Mesodermal cell (in vitro differentiated cells): Measurements from ENCODE around the gene STAMBP.

ENCODE experiments used
- H3K27ac ChIP-seq: 2 replicates; pipeline ENCODE4 v1.7.0; 2013; ENCODE audit warnings: mild to moderate bottlenecking, low read depth, low read length, moderate library complexity; ENCODE audit not compliant: severe bottlenecking
- H3K36me3 ChIP-seq: 2 replicates; pipeline ENCODE4 v1.7.1; 2013; ENCODE audit warnings: mild to moderate bottlenecking, low read length, moderate library complexity; ENCODE audit not compliant: control insufficient read depth, insufficient read depth
- H3K4me1 ChIP-seq: one replicate; pipeline ENCODE4 v1.7.1; 2013; ENCODE audit warnings: mild to moderate bottlenecking, low read length; ENCODE audit not compliant: insufficient read depth, control insufficient read depth, poor library complexity, severe bottlenecking
- H3K4me3 ChIP-seq: 2 replicates; pipeline ENCODE4 v1.7.0; 2013; ENCODE audit warnings: low read length, control low read depth, mild to moderate bottlenecking; ENCODE audit not compliant: insufficient read depth, poor library complexity, severe bottlenecking; ENCODE audit errors: extremely low read depth
- H3K9me3 ChIP-seq: 2 replicates; pipeline ENCODE4 v1.7.1; 2013; ENCODE audit warnings: mild to moderate bottlenecking, low read length, moderate library complexity; ENCODE audit not compliant: control insufficient read depth
- WGBS, 2 experiments: methylation state at CpG; one replicate each; pipeline ENCODE4 v1.1.5; 2013; ENCODE audit warnings: missing lambda C conversion rate in 2 of 2; ENCODE audit not compliant: insufficient coverage in 2 of 2; 5-methylcytosine and 5-hydroxymethylcytosine counted together

Gene STAMBP

DNA sequence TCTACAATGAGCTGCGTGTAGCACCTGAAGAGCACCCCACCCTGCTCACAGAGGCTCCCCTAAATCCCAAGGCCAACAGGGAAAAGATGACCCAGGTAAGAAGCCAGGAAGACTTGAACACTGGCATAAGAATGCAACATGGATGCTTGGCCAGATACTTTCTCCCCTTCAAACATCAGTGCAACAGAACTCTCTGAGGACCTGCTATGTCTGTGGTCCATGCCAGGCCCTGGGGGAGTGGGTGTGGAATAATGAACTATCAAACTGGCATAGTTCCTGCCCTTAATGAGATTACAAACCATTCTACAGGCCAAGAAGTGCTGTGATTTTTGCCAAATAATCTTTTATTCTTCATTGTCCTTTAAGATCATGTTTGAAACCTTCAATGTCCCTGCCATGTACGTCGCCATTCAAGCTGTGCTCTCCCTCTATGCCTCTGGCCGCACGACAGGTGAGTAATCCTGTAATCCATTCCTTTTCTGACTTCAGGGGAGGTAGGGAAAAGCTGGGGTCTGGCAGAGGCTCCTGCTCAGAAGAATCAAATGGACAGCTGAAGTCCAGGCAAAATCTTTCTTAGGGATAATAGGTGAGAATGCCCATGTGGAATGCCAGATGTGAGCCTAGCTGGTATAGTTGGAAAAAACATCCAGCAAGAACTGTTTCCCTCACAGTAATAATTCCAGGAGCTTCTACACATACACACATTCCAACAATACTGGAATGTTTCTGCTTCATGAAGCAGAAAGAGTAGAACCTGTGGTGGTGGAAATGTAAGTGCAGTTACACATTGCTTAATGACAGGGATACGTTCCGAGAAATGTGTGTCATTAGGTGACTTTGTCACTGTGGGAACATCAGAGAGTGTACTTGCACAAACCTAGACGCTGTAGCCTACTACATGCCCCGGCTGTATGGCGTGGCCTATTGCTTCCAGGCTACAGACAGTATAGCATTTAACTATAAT, 80.2 kb downstream of the STAMBP start:
- no peaks in the 10 kb centered on the region for H3K36me3 ChIP-seq
- H3K4me3 ChIP-seq, result no peak overlapping the region
- no peak overlapping the region for H3K27ac ChIP-seq
- 89 to 94% methylated on average over 5 to 7 of the region's 10 CpGs for WGBS, 2 experiments
- H3K4me1 ChIP-seq, result no peaks in the 10 kb centered on the region
- H3K9me3 ChIP-seq, result no peaks in the 10 kb centered on the region

GRCh38 chr2:73910873-73911547, 82.2 kb downstream of the STAMBP start:
- WGBS, 2 experiments, result 76 to 93% methylated on average over 3 of the region's 6 CpGs
- Histone ChIP-seq H3K4me1 (no peaks in the 10 kb centered on the region), H3K27ac (no peak overlapping the region), H3K4me3 (no peak overlapping the region), H3K9me3 (no peaks in the 10 kb centered on the region), H3K36me3 (no peaks in the 10 kb centered on the region)

DNA sequence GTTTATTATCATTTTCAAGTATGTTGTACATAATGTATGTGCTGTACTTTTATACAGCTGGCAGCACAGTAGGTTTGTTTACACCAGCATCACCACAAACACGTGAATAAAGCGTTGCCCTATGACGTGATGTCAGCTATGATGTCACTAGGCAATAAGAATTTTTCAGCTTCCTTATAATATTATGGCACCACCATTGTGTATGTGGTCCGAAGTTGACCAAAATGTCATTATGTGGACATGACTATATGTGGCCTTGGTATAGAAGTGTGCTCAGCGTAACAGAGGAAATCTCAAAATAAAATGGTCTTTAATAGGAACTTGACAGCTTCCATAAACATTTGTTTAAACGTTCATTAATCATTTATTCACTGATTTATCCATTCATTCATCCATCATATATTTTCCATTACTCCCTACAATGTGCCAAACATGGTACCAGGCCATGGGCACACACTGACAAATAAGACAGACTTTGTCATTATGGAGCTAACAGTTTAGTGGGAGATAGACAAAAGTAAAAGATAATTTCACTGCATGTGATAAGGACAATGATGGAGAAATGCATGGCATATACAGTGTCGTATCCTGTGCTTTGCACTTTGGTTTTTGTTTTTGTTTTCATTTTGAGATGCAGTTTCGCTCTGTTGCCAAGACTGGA, 82.9 kb downstream of the STAMBP start:
- 80 to 100% methylated on average over 2 to 4 of the region's 8 CpGs for WGBS, 2 experiments
- Histone ChIP-seq H3K27ac (no peak overlapping the region), H3K4me3 (no peak overlapping the region)

DNA sequence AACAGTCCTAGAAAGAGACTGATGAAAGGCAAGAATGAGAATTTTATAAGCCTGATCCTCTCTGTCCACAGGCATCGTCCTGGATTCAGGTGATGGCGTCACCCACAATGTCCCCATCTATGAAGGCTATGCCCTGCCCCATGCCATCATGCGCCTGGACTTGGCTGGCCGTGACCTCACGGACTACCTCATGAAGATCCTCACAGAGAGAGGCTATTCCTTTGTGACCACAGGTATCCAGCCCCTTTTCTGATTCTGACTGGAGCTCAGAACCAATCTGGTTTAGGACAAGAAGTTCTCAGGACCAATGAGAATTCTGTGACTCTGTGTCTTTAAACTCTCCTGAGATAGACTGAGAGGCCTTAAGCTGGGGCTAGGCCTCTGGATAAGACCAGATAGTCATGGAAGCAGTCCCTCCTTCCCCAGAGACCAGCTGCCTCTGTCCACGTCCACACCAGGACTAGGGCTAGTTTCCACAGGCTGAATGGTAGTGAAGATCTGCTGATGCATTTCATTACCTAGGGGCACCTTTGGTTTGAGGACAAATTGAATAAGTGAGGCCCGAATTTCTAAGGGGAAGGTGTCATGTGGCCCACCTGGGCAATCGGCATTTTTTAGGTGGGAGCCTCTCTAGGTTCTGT, 84.8 kb downstream of the STAMBP start:
- Histone ChIP-seq H3K27ac (no peak overlapping the region), H3K36me3 (no peaks in the 10 kb centered on the region), H3K9me3 (no peaks in the 10 kb centered on the region), H3K4me3 (no peak overlapping the region), H3K4me1 (no peaks in the 10 kb centered on the region)
- 94 to 100% methylated on average over 4 to 7 of the region's 8 CpGs for WGBS, 2 experiments

More for the DNA sequence above, 82.9 kb downstream of the STAMBP start:
- no peaks in the 10 kb centered on the region for H3K4me1 ChIP-seq
- no peaks in the 10 kb centered on the region for H3K9me3 ChIP-seq
- no peaks in the 10 kb centered on the region for H3K36me3 ChIP-seq

DNA sequence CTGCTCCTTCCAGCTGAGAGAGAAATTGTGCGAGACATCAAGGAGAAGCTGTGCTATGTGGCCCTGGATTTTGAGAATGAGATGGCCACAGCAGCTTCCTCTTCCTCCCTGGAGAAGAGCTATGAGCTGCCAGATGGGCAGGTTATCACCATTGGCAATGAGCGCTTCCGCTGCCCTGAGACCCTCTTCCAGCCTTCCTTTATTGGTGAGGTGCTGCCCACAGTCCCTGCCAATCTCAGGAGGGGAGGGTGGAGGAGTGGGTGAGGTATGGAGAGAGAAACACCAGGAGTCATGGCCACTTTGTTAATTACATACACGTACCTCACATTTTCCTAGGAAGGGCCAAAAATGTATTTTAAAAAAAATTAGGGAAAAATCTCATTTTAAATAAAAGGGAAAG, 85.9 kb downstream of the STAMBP start:
- H3K36me3 ChIP-seq, result no peaks in the 10 kb centered on the region
- H3K9me3 ChIP-seq, result no peaks in the 10 kb centered on the region
- no peak overlapping the region for H3K27ac ChIP-seq
- 100% methylated on average over 1 to 2 of the region's 4 CpGs for WGBS, 2 experiments
- no peak overlapping the region for H3K4me3 ChIP-seq
- H3K4me1 ChIP-seq, result no peaks in the 10 kb centered on the region

DNA sequence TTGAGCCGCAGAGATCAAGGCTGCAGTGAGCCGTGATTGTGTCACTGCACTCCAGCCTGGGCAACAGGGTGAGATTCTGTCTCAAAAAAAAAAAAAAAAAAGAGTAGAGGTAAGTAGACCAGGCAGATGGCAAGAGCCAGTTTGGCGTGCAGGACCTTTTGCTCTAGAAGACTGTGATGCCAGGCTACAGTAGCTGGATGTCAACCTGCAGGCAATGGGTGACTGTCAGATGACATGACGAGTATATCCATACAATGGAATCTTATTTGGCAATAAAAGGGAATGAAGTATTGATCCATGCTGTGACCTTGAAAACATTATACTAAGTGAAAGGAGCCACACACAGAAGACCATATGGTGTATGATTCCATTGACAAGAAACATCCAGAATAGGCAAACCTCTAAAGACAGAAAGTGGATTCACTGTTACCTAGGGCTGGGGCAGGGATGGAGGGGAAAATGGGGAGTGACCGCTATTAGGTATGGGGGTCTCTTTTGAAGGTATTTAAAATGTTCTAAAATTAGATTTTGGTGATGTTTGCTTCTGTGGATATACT, 86.8 kb downstream of the STAMBP start:
- no peaks in the 10 kb centered on the region for H3K9me3 ChIP-seq
- 93 to 95% methylated on average over 4 of the region's 5 CpGs for WGBS, 2 experiments
- H3K36me3 ChIP-seq, result no peaks in the 10 kb centered on the region
- H3K4me3 ChIP-seq, result no peak overlapping the region
- H3K27ac ChIP-seq, result no peak overlapping the region
- H3K4me1 ChIP-seq, result no peaks in the 10 kb centered on the region

DNA sequence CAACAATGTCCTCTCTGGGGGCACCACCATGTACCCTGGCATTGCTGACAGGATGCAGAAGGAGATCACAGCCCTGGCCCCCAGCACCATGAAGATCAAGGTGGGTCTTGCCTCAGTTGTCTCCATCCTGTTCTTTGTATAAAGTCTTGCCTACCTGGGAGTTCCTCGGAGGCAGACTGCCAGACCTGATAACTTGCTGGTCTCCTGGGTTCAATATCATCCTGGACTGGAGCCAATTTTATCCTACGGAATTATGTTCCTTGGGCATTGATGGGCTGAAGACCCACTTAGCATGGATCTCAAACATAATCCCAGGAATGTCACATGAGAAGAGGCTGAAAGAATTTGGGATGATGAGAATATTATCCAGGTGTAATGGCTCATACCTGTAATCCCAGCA, 87.9 kb downstream of the STAMBP start:
- no peaks in the 10 kb centered on the region for H3K4me1 ChIP-seq
- no peak overlapping the region for H3K27ac ChIP-seq
- no peaks in the 10 kb centered on the region for H3K36me3 ChIP-seq
- WGBS, 2 experiments, result 60 to 67% methylated on average over 2 of the region's 2 CpGs
- no peaks in the 10 kb centered on the region for H3K9me3 ChIP-seq
- no peak overlapping the region for H3K4me3 ChIP-seq

DNA sequence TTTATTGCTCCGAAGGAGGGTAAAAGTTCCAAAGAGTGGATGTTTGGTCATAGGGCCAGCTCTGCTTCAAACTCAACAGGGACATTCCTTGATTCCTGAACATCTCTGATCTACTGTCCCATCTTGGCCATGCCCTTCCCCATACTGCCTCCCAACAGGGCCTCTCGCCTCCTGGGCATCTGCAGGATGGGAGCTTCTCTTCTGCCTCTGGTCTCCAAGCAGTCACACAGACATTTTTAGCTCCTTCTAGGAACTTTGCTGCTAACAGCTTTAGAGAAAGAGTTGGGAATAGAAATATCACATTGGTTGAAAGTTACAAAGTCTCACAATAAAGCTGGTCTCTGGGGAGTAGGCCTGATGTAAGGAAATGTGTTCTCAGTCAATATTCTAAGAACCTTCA, 88.5 kb downstream of the STAMBP start:
- H3K4me1 ChIP-seq, result no peaks in the 10 kb centered on the region
- no peak overlapping the region for H3K4me3 ChIP-seq
- H3K27ac ChIP-seq, result no peak overlapping the region
- H3K36me3 ChIP-seq, result no peaks in the 10 kb centered on the region
- H3K9me3 ChIP-seq, result no peaks in the 10 kb centered on the region
- WGBS, 2 experiments, result 100% methylated on average over 1 of the region's 2 CpGs

GRCh38 chr2:73917696-73918207, 89.0 kb downstream of the STAMBP start:
- H3K36me3 ChIP-seq, result no peaks in the 10 kb centered on the region
- no peak overlapping the region for H3K27ac ChIP-seq
- no peaks in the 10 kb centered on the region for H3K4me1 ChIP-seq
- 83 to 94% methylated on average over 2 to 3 of the region's 4 CpGs for WGBS, 2 experiments
- no peak overlapping the region for H3K4me3 ChIP-seq
- H3K9me3 ChIP-seq, result no peaks in the 10 kb centered on the region

GRCh38 chr2:73918856-73919255, 90.1 kb downstream of the STAMBP start:
- Histone ChIP-seq H3K36me3 (no peaks in the 10 kb centered on the region), H3K4me1 (no peaks in the 10 kb centered on the region), H3K4me3 (no peak overlapping the region), H3K27ac (no peak overlapping the region), H3K9me3 (no peaks in the 10 kb centered on the region)
- 86 to 98% methylated on average over 3 of the region's 3 CpGs for WGBS, 2 experiments
